Upper lobe of left lung (tissue), 4 donors: ENCODE results near the gene CD59.

ENCODE experiments used
- EP300 ChIP-seq, 4 donors: sonication (generic); formaldehyde crosslinking; IDR thresholded peaks; one replicate each; pipeline ENCODE4 v1.5.1; 2017; ENCODE audit warnings: antibody characterized with exemption in 4 of 4, control low read depth in 2 of 4
- POLR2A ChIP-seq, 4 donors: fragments of 450-650 bp; IDR thresholded peaks; one replicate each; pipeline ENCODE4 v1.5.1; 2016 to 2017; ENCODE audit warnings: antibody characterized with exemption in 4 of 4, mild to moderate bottlenecking in 2 of 4
- POLR2AphosphoS5 ChIP-seq, 2 donors: sonication (generic); formaldehyde crosslinking; IDR thresholded peaks; one replicate each; pipeline ENCODE4 v1.5.1; 2017; ENCODE audit warnings: antibody characterized with exemption in 2 of 2
- TF ChIP-seq, protein P1 (sequence below), 6 experiments: fragments of 450-650 bp in 4 of 6; fragments of 200-600 bp in 2 of 6; sonication (generic) in 2 of 6; IDR thresholded peaks; one replicate each; pipeline ENCODE4 v1.5.1; 2016 to 2019; ENCODE audit warnings: antibody characterized with exemption in 6 of 6

DNA sequence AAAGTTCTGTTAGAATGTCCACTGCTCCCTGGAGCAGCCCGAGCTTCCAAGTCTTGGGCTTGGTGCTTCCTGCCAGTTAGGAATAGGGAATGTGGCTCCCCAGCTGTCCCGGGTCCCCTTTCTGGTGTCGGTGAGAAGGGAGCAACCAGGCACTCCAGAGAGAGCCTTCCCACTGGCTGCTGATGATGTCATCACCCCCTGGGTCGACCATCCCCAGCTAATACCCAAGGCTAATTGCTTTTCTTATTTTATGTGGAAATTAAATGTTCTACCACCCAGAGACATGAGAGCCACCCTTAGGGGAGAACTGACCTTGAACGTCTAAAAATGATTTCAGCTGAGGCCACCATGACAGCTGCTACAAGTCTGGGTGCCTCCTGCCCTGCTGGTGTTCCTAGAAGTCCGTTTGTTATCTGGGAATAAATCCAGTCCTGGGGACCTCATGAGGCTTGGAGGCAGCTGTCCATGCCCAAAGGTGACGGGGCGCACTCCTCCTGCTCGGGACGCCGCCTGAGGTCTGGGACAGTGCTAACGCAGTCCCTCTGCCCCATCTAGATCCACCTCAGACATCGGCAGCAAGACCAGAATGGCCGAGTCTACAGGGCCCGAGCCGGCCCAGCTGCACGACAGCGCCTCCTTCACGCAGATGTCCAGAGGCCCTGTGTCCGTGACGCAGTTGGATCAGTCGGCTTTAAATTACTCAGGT is 77.9 kb downstream of the CD59 start:
- TF ChIP-seq, protein P1, sequence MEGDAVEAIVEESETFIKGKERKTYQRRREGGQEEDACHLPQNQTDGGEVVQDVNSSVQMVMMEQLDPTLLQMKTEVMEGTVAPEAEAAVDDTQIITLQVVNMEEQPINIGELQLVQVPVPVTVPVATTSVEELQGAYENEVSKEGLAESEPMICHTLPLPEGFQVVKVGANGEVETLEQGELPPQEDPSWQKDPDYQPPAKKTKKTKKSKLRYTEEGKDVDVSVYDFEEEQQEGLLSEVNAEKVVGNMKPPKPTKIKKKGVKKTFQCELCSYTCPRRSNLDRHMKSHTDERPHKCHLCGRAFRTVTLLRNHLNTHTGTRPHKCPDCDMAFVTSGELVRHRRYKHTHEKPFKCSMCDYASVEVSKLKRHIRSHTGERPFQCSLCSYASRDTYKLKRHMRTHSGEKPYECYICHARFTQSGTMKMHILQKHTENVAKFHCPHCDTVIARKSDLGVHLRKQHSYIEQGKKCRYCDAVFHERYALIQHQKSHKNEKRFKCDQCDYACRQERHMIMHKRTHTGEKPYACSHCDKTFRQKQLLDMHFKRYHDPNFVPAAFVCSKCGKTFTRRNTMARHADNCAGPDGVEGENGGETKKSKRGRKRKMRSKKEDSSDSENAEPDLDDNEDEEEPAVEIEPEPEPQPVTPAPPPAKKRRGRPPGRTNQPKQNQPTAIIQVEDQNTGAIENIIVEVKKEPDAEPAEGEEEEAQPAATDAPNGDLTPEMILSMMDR (IDR thresholded peaks at IDR 0.05) = no peak
- TF ChIP-seq EP300 (IDR thresholded peaks at IDR 0.05) (no peak), POLR2A (IDR thresholded peaks at IDR 0.05) (no peak), POLR2AphosphoS5 (IDR thresholded peaks at IDR 0.05) (no peak)
